Stimulated activated CD8-positive, alpha-beta memory T cell treated with anti-CD3 and anti-CD28 coated beads, Interleukin-15, amount 100 ng/mL, for 24 hours (primary cell): ENCODE measurements around the gene SYNM.
"Not testable (repeated sequence)": the region's sequence is repeated elsewhere in the genome, so short reads cannot be mapped to it uniquely, and the experiment has no call there.

Source experiments
- DNase-seq: peaks from one replicate; pipeline ENCODE4 v3.0.0-alpha.2; 2020; ENCODE audit warnings: low read depth

The SYNM gene

DNA sequence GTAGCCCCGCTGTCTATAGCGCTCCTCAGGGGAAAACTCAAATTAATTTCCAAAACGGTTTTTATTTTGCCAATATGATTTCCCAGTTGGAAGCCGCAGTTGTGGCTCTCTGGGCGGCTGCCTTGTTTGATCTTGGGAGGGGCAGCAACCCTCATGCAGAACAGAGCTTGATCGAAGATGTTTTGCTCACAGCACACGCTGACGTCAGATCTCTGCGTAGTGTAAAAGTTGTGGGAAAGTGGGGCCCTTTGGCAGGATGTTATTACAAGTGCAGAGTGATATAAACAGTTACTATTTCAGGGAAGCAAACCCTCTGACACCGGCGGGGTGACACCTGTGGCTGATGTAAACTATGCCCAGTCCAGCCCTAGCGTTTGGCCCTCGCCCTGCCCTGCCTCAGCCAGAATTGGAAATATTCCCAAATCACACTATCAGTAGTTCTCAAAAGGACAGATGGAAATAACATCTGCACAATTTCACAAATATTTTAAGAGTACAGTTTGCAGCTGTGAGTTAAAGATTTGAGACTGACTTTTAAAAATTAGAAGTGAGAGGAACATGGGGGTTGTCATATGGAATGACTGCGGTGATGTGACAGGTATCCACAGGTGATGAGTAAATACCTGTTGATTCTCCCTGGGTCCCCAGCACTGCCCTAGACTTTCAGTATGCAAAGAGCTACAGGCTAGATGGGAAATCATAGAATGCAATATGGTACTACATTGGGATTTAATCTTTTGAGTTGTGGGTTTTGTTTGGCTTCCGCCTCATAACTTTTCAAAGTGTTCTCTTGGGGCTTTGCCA lies 1.7 kb downstream of the SYNM start:
- no peak for DNase-seq

DNA sequence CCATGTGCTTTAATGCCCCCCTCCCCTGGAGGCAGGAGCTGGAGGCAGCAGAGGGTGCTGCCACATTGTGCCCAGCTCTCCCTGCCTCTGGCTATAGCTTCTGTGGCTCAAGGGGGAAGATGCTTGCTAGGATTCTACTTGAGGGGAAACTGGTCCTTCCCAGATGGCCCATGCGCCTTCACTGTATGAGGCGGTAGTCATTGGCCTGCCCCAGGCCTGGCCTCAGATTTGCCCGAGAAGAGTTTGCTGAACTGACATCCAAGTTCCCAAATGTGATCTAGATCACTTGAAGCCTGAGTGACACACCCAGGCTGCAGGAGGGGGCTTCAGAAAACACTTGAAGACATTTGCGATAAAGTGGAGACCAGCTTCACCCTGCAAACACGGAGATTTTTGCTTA lies 4.1 kb downstream of the SYNM start:
- DNase-seq: no peak

DNA sequence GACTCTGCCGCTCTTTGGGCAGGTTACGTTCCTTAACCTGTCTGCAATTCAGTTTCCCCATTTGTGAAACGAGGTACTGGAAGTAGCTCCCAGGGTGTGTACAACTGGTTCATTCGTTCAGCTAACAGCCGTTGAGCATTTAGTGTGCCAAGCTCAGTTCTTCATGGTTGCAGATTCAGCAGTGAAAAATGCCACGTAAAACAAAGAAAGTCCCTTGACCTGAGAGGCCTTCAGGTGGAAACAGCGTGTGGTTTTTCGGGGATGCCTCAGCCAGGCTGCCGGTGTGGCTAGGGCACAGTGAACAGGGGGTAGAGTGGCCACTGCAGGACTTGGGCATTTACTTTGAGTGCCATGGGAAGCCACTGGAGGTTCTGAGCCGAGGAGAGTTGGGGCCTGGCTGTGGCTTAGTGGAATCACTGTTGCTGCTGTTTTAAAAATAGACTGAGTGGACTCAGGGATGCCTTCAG lies 4.7 kb downstream of the SYNM start:
- DNase-seq: no peak

DNA sequence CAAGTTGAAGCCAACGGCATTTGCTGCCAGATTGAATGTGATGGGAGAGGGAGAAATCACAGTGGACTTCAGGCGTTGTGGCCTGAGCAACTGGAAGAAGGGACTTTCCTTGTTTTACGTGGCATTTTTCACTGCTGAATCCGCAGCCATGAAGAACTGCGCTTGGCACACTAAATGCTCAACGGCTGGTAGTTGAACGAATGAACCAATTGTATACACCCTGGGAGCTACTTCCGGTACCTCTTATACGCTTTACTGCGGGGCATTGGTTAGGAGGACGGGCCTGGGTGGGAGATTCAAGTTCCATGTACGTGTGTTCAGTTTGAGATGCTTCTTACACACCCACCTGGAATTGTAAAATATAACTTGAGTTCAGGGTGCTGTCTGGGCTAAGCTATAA lies 5.2 kb downstream of the SYNM start:
- DNase-seq: no peak

DNA sequence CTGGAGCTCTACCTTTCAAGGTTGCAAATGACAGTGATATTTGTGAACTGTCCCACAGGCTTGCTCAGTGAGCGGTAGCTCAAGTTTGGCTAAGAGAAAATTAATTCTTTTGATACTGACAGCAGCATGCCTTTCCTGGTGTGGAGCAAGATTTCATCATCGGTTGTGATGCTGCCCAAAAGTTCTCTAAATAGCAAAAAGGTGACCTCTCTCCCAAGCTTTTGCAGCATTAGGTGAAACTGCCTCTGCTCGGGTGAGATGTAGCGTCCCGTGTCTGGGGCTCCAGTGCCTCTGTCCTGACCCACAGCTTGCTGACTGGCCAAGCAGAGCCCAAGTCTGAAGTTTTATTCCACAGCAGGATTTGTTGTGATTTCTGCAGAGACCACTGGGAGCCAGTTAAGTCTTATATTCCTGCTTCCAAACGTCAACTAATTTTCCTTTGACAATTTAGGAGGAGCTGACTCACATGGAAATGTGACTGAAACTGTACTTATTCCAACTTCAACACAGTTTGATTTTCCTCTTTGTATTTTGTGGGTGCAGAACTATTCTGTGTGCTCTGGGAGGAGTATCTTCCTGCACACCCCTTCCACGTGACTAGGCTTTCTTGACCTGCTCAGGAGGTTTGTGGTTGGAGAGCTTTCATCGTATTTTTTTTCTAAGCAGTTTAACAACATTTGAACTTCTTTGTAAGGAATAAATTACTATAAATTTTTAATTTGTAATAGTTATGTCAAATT lies 5.9 kb downstream of the SYNM start:
- DNase-seq: no peak

DNA sequence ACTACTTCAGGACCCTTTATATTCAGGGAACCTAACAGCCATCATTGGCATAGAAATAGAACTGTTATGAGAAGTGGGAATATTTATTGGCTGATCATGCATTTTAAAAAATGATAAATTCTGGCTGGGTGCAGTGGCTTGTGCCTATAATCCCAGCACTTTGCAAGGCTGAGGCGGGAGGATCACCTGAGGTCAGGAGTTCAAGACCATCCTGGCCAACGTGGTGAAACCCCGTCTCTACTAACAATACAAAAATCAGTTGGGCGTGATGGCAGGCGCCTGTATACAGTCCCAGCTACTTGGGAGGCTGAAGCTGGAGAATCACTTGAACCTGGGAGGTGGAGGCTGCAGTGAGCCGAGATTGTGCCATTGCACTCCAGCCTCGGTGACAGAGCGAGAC lies 6.8 kb downstream of the SYNM start:
- DNase-seq: not testable (repeated sequence)

DNA sequence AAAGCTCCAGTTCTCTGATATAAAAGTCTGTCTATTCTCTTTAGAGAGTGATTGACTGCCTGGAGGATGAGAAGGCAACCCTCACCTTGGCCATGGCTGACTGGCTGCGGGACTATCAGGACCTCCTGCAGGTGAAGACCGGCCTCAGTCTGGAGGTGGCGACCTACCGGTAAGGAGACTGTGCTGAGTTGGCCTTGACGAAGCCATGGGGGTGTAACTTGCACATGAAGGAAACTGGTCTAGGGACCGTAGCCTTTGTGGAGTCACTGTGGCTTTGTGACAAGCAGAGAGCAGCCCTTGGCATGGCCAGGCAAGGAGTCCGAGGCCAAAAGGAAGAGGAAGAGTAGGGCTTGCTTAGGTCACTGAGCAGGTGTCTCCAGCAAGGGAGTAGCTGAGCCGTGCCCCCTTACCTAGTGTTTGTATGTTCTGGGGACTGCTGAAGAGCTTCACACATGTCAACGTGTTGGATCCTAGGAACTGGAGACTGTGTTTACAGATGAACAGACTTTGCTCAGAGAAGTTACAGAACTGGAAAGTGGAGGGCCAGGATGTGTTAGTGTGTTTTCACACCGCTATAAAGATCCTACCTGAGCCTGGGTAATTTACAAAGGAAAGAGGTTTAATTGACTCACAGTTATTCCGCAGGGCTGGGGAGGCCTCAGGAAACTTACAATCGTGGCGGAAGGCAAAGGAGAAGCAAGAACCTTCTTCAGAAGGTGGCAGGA lies 8.8 kb downstream of the SYNM start:
- DNase-seq: no peak

DNA sequence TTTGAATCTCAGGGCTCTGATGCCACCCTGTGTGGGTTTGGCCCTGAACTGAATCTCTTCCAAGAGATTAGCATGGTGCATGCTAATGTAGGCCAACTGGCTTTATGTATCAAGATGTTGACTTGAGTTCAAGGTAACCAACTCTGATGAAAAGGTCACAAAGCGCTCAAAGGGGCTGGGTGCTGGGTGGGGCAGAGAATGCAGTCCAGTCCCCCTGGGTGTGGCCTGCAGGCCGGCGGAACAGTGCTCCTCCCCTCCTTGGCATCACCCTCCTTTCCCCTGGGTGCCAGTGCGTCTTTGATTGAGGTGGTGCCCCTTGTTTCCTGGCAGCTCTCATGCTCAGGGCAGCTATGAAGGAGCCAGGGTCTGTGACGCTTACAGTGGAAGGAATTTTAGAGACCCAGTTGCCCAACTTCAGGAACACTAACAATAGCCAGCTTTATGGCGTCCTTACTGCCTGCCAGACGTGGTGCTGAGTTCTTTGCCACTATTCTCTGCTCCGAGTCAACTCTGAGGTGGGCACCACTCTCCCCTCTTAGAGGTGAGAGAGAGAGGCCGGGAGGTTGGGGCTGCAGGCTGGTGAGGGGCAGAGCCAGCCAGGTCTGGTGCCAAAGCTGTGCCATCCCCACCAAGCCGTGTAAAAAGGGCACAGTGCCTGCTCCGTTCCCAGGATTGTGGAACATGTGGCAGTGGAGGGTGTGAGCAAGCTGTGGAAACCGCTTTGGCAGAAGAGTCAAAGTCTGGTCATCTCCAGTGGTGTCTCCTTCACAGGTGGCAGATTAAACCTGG lies 9.8 kb downstream of the SYNM start:
- no peak for DNase-seq

DNA sequence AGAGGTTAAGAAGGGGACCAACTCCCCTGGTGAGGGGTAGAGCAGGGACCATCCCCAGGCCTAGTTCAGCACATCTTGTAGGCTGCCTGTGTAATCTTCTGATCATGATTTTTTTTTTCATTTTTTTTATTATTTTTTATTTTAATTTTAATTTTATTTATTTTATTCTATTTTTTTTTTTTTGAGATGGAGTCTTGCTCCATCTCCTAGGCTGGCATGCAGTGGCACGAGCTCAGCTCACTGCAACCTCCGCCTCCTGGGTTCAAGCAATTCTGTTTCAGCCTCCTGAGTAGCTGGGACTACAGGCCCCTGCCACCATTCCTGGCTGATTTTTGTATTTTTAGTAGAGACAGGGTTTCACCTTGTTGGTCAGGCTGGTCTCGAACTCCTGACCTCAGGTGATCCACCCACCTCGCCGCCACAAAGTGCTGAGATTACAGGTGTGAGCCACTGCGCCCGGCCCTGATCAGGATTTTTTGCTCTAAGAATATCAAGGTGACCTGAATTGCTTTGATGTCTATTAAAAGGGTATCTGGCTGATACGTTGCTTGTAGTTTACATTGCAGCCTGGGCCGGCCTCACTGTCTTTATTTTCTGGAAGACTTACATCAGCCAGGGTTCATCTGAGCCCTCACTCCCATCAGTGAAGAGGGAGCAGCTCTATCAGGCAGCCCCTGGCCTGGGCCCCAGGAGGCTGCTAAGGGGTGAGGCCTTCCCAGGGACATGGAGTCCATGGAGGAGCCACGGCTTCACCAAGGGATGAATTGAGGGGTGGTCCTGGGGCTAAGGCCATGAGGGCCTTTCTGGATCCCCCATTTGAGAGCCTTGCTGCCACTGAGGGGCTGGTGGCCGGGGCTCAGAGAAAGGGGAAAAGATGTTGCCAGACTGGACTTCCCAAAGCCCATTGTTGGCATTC lies 10.7 kb downstream of the SYNM start:
- no peak for DNase-seq

DNA sequence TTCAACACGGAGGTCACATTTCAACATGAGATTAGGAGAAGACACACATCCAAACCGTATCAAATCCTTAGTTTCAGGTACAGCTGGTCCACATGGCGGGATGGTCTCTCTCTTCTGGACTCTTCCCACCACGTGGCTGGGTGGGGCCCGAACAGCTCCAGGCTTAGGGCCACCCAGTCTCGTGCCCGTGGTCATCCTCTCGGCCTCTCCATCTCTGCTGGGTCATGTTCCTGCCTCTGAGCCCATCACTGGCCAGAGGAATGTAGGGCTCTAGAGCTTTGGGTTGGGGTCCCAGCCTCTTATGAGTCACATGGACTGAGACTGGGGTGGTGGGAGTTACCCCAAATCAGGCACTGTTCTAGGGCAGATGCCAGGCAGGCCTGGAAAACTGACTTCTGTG lies 12.2 kb downstream of the SYNM start:
- DNase-seq: no peak

DNA sequence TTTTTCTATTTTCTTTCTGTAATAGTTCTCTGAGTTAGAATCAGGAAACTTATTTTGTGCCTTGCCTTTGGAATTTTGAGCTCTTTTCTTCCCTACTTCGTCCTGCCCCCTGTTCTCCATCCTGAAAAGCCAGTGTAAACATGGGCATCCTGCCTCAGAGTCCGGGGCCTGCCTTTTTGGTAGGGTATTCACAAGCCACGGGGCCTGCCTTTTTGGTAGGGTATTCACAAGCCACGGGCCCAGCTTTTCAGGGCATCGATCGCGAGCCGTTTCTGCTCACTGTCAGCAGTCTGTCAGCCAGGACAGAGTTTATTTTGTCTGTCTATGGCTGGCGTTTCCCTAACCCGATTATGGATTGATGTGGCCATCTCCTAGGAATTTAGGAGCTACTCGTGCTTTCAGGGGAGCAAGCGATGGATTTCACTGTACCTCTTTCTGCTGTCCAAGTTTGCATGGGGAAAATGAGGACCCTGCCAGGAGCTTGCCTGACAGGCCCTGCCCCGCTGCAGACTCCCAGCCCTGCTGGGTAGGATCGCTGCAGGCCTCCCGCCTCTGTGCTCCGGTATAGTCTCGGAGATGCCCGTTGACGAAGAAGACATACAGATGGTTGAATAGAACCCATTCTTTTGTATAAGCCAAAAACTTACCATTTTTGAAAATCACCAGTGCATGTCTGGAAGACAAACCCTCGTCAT lies 12.8 kb downstream of the SYNM start:
- DNase-seq: no peak

DNA sequence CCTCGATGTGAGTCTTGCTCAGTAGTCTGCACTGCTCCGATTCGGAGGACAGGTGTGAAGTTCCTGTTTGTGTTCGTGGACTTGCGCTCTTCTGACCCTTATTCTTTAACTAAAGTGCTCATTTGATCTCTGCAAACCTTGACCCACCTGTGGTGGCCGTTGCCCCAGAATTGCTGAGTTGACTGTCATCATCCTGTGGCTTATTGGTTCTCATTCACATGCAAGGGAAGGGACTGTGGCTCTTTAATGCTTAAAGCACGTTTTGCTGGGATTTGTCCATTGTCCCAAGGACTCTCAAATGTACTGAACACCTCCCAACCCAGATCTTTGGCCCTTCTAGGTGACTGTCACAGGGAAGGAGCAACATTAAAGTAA lies 13.4 kb downstream of the SYNM start:
- no peak for DNase-seq

DNA sequence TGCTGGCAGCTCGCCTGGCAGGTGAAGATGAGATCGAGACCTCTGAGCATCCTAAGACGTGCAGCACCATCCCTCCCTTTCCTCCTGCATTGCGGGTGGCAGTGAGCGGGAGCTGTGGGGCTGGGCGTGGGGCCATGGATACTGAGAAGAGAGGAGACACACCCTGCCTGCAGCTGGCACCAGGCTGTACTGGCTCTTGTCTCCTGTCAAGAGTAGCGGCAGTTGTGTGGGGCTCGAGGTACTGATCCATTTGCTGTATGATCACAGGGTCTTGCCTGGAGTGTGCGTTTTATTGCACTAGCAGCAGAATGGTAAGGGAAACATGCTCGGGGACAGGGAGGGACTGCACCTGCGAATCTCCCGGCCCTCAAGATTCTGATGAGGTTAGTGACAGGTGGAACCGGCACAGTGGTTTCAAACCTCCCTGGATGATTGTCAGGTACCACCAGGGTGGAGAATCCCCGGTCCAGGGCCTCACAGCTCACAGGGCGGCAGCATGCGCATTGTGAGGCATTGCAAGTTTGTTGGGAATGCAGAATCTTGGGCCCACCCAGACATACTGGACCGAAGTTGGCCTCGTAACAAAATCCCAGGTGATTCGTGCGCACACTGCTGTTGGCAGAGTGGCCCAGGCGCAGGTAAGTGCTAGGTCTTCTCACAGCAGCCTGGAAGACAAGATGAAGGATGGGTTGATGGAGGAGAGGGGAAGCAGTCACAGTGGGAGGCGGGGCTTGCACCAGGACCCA lies 14.1 kb downstream of the SYNM start:
- no peak for DNase-seq

DNA sequence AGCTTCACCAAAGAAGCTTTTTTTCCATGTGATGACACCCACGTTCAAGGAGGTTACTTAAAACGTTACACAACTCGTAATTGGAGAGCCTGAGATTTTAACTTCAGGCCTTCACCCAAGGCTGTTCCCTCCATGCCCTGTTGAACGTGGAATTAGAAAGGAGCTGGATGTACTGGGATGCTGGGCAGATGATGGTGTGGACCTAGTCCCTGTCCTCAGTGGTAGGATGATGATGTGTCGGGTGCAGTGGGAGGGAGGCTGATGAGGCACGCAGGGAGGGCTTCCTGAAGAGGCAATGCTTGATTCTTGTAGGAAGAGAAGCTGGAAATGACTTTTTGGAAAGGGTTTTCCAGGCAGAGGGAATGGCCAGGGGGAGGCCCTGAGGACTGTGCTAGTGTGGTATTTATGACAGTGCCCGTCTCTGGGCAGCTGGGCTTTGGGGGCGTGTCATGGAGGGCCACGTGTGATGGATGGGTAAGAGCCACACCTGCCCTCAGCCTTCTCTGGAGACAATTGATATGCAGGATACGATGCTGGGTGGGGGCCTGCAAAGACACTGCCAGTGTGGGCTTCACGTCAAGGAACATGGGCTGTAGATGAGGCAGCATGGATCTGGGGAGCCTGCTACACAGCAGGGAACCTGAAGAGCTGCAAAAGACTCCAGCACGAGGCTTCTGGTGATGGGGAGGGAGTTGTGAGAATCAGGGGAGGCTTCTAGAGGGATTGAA lies 15.3 kb downstream of the SYNM start:
- no peak for DNase-seq

DNA sequence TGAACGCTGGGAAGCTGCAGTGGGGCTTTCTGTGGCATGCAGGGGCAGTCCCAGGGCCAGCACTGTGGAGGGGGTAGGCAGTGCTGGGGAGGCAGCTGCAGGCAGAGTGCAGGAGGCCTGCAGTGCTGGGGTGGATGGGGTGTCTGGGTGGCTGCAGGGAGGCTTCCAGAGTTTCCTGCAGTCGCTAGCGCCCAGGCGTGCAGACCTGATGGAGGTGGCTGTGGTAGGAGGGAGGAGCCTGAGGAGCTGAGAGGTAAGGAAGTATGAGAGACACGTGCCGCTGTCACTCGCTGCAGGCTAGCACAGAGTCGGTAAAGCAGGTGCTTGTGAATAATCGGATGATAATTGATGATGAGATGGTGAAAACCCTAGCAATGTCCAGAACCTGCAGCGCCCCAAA lies 16.3 kb downstream of the SYNM start:
- DNase-seq: no peak

DNA sequence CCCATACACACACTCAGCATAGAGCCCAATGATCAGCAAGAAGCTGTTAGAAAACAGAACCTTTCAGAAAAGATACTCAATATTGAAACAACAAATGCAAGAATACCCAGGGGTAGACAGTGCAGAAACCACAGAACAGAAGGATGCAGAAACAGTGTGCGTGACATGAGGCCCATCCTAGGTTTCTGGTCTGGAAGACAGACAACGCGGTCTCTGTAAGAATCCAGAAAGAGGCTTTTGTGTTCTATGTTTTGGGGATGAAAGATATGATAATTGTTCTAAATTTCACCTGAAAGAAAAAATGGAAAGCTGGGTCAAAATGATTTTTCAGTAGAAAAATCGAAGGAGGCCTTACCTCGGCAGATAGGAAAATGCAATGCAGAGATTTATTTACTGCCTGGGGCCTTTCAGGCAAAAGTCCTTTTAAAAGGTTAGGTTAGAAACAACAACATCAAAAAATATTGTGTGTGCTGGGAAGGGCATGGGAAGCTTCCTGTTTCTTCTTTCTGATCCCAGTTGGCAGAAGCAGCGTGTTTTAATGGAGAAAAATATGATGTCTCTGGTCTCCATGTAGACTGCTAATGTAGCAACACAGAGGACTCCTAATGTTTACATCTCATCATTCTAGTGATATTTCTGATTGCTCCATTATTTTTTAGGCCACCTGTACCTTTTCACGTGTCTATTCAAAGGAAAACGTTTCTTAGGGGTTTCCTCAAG lies 17.0 kb downstream of the SYNM start:
- no peak for DNase-seq

DNA sequence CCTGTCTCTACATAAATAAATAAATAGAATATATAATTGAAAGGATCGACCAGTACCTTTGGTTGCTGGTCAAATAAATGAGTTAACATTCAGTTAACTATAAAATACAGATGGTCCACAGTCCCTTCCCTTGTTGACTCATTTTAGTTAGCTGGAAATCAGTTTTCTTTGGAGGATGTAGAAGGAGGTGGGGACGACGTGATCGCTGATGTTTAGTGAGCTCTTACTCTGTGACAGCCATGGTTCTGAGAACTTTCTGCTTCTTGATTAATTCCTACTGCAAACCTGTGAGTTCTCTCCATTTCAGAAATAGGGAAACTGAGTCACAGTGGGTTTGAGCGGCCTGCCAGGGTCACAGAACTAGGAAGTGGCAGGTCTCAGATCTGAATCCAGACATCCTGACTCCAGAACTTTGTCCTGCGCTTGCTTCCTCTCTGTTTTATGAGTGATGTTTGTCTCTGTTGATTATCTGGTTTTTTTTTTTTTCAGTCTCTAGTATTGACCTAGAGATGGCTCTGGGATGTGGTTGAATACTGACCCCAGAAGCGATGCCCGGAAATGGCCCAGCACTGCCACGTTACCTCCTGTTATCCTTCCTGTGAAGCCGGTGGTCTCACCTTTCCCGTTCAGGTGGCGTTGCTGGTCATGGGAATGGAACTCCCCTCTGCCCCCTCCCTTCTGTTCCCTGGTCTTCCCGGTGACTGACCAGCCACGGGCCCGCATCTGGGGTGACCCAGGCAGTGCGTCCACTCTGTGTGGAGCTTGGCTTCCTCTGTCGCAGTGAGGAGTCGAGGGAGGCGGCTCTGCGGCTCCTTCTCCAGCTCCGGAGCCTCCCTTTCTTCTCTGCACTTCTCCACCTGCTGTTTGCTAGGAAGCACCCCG lies 18.2 kb downstream of the SYNM start:
- DNase-seq: no peak
